HG03432 (cell line): ENCODE data around the gene CCDC134.
"Not testable (repeated sequence)": the region's sequence is repeated elsewhere in the genome, so short reads cannot be mapped to it uniquely, and the experiment has no call there.

Source experiments
- ATAC-seq: cut with Tn5 transposase; IDR thresholded peaks from one replicate; pipeline ENCODE4 v1.9.1; 2021; ENCODE audit warnings: mild to moderate bottlenecking, moderate library complexity; ENCODE audit not compliant: unreplicated experiment

The CCDC134 gene

DNA sequence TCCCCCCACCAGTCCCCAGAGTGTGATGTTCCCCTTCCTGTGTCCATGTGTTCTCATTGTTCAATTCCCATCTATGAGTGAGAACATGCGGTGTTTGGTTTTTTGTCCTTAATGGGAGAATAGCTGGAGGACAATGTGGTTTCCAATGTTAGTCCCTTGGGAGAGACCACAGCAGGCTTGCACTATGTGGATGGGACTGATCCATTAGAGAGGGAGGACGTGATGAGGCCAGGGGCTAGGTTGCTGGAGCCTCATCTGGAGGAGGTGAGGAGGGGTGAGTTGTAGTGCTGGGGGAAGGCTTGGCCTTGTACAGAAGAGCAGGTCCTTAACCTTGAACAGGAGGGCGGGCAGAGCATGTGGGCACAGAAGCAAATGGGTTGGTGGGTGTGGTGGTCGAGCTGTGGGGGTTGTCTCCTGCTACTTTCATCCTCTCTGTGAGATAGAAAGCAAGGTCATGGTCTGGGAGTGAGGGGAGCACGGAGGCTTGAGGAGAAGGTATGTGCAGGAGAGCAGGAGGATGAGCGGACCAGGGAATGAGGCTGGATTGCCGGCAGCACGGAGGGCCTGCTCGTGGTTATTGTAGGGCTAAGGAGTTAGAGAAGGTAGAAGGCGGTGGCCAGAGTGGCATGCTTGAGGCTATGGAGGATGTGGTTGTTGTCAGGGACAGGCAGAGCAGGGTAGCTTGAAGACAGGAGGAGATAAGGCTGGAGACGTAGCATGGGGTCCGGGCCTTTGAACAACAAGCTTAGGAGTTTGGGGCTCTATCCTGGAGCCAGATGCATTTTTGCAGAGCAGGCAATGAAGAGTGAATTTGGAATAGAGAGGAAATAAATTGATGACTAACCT lies 21.2 kb downstream of the CCDC134 start:
- ATAC-seq: no peak

DNA sequence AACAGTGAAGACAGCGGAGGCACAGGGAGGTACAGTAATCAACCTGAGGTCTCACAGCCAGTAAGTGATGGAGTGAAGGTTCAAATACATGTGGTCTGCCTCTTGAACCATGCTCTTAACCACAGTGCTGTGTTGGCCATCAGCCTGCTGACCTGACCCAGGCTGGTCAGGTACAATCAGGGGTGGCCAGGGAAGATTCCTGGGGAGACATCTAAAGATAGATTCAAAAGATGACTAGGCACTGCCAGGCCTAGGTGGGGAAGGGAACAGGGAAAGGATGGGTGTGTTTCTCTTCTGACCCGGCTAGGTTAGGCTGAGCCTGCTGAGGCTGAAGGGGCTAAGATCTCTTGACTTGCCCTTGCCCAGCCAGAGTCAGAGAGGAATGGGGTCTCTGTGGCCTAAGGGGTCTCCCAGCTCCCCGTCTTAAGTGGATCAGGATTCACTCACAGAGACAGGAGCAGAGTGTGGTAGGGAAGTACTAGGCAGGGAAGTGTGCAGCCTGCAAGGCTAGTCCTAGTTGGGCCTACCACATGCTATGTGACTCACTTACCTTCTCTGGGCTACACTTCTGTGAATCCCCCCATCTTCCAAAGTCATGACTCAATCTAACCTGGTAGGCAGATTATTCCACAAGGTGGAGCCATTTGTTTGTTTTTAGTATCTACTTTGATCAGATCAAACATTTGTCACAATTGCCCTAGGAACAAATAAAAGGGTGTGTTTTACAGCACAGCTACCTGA lies 22.0 kb downstream of the CCDC134 start:
- no peak for ATAC-seq

DNA sequence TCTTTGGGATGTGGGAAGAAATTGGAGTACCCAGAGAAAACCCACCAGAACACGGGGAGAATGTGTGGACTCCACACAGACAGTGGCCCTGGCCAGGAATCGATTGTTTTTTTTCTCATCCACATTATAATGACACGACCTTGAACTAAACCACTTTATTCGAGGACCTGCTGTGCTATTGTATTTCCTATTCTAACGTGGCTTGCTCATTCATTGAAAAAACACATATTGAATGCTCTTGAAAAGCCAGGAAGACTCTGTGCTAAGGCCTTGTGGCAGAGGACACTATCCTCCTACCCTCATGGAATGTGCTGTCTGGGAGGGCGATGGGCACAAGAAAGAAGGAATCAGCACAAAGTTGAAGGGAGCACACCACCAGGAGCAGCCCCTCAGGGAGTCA lies 23.3 kb downstream of the CCDC134 start:
- ATAC-seq: no peak

DNA sequence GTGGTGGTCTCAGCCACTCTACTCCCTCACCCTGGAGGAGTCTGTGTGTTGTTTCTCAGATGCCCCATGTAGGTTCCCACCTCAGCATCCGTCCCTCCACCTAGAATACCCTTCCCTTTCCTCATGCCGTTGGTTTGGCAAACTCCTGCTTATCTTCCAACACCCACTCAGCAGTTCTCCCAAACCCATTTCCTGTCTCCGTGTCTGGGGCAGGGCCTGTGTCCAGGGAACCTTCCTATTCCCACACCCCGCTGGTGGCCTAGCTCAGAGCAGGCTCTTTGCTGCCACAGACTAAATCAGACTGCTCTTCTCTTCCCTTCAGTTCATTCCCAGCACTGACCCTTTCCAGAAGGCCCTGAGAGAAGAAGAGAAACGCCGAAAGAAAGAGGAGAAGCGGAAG lies 24.9 kb downstream of the CCDC134 start:
- no peak for ATAC-seq

DNA sequence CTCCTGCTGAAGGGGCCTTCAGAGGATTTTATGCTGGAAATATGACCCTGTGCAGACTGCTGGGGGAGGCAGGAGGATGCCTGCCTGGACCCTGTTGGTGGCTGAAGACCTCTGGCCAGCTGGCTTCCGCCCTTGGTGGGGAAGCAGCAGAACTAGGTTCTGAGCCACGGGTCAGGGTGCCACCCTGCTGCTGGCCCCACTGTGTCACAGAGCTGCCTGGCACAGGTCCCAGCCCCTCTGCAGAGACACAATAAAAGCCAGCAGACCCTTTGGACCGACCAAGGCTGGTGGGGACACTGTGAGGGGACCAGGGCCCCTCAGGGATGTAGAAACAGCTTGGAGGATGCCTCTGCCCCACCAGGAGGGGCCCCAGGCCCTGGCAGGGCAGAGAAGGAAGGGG lies 25.5 kb downstream of the CCDC134 start:
- no peak for ATAC-seq

DNA sequence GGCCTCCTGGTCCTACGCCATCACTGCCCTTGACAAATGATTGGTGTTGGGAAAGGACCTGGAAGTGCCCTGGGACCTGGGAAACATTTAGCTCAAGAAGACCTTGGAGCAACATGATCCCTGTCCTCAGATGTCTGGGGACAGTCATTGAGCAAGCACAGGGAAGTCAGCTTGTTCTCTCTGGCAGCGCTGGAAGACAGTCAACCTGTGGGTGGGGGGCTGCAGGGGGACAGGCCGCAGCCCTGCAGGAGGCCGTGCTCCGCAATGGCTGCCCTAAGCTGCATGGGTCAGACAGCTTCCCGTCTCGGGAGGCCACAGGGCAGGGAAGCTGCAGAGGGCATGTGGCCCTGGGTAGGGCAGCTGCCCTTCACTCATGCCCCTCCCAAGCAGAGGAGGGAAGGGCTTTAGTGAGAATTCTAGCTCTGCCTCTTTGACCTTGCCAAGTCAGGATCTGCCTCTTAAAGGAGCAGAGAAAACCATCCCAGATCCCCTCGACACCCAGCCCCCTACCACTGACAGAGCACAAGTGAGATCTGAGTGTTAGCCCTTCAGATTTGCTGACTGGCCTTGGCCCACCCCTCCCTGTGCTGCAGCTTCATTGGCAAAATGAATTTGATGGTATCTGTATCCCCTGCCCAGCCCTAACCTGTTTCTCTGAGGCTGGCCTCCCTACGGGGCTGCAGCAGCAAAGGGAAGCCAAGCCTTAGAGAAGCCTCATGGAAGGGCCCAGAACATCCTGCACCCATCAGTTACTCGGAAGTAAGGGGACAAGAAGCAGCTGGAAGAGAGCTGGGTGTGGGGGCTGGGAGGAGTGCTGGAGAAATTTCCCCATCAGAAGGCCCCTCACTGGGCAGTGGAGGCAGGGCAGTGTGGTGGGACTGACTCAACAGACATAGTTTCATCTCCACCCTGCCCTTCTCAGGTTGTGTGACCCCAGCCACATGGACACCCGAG lies 26.2 kb downstream of the CCDC134 start:
- ATAC-seq: no peak

DNA sequence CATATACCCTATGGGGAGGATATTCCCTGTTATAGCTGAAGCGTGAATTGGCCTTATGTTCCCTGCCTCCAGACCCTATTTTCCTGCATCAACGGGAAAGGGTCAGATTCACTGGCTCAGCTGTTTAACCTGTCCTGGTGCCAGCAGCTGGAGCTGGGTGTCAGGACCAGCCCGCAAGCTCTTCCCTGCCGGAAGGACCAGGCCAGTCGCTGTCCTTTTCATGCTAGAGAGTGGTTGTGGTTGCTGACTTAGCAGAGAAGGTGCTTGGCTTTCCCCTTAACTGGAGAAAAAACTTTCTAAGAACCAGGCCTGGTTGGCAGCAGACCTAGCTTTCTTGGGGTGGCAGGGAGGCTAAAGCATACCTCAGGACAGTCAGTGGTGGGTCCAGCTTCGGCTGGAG lies 27.2 kb downstream of the CCDC134 start:
- no peak for ATAC-seq

DNA sequence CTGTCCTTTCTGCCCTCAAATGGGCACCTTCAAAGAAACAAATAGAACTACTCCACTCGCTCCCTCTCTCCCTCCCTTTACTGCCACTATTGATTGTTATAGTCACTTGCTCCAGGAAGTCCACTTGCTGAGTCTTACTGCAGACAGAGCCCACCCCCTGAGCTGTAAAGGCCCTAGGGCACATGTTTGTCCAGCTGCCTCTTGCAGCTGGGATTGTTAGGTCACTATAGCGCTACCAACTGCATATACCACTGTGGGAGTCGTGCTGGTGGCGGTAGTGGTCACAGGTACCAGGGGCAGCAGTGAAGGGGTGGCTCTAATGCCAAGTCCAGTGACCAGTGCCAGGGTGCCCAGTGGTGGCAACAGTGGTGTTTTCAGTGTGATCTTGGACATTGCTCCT lies 28.0 kb downstream of the CCDC134 start:
- no peak for ATAC-seq

DNA sequence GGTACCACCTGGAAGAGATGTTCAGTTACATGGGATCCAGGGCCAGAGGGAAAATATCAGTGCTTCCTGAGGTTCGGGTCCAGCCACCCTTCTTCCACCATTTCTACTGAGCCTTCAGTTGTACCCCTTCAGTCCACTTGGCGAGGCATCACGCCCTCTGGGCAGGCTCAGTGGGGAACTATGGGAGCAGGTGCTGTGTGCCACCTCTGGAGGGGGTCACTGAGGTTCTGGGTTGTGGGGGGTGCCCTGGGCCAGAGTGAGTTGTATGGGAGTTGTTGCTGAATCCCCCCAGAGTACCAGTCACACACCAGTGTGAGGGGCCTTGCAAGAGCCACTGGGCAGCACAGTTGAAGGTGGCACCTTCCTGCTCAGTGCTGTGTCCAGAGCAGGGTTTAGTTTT lies 29.7 kb downstream of the CCDC134 start:
- no peak for ATAC-seq

DNA sequence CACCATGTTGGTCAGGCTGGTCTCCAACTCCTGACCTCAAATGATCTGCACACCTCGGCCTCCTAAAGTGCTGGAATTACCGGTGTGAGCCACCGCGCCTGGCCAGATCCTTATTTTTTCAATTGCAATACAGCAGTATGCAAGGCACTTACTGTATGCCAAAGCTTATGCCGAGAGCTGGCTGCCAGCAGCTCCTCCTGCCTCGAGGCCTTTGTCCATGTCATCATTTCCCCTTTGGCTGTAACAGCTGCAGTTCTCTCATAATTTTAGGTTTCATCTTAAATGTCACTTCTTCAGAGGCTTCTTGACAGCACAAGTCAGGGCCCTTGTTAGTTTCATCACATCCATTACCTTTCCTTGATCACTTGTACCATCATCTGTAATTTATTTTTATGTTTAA lies 30.9 kb downstream of the CCDC134 start:
- ATAC-seq: no peak

DNA sequence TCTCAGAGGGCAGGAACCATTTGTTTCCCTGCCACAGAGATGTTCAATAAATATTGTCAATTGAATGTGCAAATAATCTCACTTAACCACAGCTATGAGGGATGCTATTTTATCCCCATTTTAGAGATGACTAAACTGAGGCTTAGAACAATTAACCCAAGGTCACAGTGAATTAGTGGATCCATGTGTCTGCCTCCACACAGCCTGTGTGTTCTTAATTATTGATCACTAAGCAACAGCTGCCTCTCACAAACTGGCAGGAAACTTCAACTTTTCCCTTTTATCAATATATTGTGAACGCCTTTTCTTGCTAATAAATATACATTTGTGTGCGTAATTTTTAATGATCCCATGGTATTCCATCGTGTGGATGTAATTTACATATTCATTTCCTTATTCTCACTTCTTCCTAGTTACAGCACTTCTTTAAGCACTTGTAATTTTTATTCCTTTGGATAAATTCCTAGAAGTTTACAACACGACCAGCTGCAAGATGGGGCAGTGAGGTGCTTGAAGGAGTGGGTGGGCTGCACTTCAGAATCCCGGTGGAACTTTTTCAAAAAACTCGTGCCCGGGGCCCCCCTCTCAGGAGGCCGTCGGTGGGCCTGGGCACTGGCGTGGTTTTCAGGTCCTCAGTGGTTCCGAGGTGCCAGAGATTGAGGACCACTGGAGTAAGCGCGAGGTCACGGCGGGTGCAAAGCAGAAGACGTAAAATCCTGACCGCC lies 31.5 kb downstream of the CCDC134 start:
- ATAC-seq: no peak

DNA sequence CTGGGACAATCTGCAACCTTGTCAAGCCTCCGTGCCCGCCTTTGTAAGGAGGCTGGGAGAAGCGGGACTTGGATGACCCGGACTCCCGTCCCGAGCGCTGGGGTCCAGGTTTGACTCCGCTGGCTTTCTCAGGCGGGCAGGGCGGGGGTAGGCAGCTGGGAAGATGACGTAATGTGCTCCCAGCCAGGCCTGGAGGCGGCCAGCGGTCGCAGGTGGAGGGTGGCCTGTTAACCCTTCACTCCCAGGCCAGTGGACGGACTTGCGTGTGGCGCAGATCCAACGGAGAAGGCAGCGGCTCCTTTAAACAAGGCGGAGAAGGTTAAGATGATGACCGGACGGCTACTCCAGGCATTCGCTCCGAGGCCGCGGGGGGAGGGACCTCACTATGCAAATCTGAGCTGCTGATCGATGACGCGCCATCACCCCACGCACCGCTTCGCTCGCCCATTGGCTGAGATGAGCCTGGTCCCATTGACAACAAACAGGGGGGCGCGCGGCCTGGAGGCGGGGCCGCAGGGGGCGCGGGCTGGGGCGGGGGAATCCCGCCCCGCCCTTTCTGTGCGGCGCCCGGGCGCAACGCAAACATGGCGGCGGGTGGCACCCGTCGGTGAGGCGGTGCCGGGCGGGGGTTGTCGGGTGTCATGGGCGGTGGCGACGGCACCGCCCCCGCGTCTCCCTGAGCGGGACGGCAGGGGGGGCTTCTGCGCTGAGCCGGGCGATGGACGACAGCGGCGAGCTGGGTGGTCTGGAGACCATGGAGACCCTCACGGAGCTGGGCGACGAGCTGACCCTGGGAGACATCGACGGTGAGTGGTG lies 32.3 kb downstream of the CCDC134 start, which contains the start of gene SREBF2:
Gene SREBF2 (plus strand): TSS at position 553 of the 816 bp plus-strand sequence. CDS start 166 bp downstream, at position 719.
- peak; percentile 84 for ATAC-seq

DNA sequence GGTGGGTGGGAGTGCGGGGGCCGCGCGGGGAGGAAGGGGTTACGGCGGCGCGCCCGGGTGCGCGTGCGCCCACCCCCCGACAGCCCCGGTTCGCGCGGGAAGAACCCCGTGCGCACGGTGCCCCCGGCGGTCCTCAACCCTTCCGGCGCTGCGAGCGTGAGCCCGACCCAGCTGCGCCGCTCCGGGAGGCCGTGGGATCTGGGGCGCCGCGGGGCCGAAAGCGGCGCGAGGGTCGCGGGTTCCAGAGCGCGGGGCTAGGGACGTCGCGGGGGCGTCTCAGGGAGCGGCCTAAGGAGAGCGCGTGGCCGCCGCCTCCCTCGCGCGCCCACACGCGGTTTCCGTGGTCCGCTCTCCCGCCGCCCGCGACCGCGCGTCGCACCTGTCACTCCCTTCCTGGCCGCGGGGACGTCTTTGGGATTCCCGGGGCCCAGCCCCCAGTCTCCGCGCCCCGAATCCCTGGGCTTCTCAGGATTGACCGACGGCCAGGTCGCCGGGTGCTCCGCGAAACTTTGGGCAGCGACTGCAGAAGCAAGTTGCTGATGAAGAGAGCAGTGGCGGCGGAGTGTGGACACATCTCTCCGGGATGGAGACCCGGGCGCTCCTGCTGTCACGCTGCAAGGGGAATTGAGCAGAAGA lies 33.0 kb downstream of the CCDC134 start:
- ATAC-seq: peak; percentile 24

DNA sequence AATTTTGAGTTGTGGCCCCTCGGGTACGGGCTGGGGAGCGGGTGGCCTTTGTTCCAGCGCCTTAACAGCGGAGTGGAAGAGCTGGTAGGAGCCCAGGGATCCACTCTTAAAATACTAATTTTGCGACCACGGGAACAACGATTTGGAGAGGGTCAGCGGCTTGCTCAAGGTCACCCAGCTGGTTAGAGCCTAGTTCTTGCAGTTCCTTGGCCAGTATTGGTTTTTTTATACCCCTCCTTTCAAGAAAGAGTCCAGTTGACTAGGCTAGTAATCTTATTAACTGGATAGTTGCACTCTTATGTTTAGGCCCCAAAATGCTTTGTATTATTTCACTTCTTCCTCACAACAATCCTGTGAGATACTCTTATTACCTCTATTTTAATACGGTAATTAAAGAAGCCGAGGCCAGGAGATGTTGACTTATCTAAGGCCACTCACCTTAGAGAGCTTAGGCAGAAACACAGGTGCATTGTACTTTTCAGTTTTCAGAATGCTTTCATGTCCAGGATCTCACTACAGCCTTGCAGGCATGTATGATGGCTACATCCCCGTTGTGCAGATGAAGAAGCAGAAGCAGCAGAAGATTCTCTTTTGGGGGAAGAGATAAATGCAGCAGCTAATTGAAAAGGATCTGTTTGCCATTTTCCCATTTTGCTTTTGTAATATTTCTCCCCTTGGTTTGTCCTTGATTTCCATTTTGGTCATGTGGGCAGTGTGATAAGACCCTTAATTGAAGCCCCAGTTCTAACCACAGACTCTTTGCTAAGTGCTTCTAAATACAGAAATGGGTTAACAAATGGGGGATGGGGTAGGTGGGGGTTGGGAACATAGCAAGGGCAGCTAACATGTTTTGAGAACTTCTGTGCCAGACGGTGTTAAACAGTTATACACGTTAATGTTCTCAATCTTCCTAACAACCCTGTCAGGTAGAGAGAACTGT lies 33.8 kb downstream of the CCDC134 start:
- ATAC-seq: no peak

DNA sequence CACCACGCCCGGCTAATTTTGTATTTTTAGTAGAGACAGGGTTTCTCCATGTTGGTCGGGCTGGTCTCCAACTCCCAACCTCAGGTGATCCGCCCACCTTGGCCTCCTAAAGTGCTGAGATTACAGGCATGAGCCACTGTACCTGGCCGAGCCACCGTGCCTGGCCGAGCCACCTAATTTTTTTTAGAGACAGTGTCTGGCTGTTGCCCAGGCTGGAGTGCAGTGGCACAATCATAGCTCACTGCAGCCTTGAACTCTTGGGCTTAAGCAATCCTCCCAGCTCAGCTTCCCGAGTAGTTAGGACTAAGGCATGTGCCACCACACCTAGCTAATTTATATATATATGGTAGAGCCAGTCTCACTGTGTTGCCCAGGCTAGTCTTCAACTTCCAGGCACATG lies 35.0 kb downstream of the CCDC134 start:
- ATAC-seq: not testable (repeated sequence)

DNA sequence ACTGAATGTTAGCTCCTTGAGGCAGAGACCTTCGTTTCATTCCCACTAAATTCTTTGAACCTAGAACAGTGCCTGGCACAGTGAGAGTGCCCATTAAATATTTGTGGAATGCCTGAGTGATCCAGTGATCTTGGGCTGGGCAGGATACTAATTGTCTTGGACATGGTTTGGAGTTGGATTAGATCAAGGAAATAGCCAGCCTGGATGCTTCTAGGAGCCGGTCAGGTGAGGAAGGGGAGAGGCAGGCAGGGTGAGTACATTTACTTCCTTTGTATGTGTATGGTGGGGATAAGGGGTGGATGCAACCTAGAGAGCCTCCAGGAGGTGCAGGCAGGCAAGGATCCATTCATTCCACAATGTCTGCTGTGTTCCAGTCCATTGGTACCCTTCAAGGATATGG lies 36.1 kb downstream of the CCDC134 start:
- no peak for ATAC-seq

DNA sequence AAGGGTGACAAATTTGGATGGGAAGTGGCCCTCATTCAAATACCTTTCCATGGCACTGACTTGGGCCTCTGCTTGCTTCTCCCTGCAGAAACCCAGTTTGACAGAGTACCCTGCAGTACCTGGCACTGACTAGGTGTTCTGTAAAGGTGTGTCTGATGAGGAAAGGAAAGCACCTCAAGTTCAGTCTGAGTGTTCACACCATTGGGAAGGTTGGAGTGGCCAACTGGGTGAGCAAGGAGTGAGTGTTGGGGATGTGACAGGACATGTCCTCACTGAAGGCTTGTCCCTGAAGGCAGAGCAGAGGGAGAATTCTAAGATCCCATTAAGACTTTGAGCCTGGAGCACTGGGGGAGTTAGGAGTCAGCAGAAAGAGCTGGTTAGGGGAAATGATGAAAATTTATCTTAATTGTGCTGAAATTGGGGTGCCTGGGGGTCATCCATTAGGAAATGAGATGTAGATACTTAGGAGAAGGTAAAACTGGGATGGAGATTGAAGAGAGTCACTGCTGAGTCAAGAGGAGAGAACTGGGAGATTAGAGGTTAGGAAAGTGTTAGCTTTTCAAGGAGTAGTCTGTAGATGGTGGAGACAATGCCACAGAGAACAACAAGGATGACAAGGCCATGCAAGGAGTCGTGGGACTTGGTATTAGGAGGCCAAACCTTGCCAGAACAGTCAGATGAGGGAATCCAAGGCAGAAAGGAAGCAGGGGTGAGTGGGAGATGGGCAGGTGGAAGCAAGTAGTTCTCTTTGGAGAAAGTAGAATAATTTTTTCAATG lies 38.6 kb downstream of the CCDC134 start:
- no peak for ATAC-seq
